Kidney epithelial cell (primary cell): ENCODE results near the gene TOX2. TPM values are rescaled to one million over a fixed set of nuclear protein-coding genes. Genes with fewer than 3 reads are reported as not detected.

Experiments
- DNase-seq: peaks from one replicate; pipeline ENCODE4 v3.0.0-alpha.2; 2010; ENCODE audit warnings: low read depth
- H3K27me3 ChIP-seq: 2 replicates; pipeline ENCODE4 v1.6.0; 2011; ENCODE audit warnings: low read length; ENCODE audit not compliant: control insufficient read depth, insufficient read depth
- H3K36me3 ChIP-seq: 2 replicates; pipeline ENCODE4 v1.5.1; 2011; ENCODE audit warnings: low read length; ENCODE audit not compliant: control insufficient read depth, insufficient read depth
- H3K4me3 ChIP-seq: 2 replicates; pipeline ENCODE4 v1.5.1; 2011; ENCODE audit warnings: low read depth, mild to moderate bottlenecking, control low read depth, low read length
- total RNA-seq: library from RNA; depleted of rRNA; stranded (reverse); fragments of >200 nt; gene quantifications from 2 replicates; pipeline ENCODE4 v1.2.3, GENCODE V29; 2015
- TF ChIP-seq, protein P1 (sequence below): IDR thresholded peaks from 2 replicates; pipeline ENCODE4 v1.5.1; 2011; ENCODE audit warnings: mild to moderate bottlenecking, moderate library complexity, low read length, control low read depth, inconsistent platforms; ENCODE audit not compliant: insufficient read depth, poor library complexity, severe bottlenecking

Gene TOX2
- total RNA-seq, 1 donor from 2014 or later, result 7.3 TPM

DNA sequence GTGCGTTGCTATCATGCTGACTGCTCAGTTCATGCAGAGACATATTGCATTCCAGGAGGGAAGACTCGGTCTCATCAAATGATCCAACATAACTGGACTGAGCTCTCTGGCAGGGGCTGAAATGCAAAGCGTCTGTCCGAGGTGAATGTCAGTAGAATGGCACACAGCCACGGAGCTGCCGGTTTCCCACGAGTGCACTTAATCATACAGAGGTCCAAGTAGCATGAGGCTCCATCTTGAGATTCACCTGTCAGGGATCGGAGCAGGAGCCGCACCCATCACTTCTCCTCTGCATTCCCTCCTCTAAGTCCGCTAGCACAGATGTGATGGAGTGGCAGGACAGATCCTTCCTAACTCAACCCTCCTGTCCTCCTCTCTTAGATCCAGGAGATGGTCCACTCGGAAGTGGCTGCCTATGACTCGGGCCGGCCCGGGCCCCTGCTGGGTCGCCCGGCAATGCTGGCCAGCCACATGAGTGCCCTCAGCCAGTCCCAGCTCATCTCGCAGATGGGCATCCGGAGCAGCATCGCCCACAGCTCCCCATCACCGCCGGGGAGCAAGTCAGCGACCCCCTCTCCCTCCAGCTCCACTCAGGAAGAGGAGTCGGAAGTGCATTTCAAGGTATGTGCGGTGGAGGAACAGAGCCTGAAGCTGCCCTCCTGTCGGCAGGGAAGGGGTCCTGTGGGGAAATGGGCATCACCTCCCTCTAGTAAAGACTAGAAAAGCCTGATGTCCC, 136.4 kb downstream of the TOX2 start:
- Histone ChIP-seq H3K4me3 (no peak overlapping the region), H3K36me3 (no peaks in the 10 kb centered on the region), H3K27me3 (no peaks in the 10 kb centered on the region)
- DNase-seq, result no peak
- TF ChIP-seq, protein P1, sequence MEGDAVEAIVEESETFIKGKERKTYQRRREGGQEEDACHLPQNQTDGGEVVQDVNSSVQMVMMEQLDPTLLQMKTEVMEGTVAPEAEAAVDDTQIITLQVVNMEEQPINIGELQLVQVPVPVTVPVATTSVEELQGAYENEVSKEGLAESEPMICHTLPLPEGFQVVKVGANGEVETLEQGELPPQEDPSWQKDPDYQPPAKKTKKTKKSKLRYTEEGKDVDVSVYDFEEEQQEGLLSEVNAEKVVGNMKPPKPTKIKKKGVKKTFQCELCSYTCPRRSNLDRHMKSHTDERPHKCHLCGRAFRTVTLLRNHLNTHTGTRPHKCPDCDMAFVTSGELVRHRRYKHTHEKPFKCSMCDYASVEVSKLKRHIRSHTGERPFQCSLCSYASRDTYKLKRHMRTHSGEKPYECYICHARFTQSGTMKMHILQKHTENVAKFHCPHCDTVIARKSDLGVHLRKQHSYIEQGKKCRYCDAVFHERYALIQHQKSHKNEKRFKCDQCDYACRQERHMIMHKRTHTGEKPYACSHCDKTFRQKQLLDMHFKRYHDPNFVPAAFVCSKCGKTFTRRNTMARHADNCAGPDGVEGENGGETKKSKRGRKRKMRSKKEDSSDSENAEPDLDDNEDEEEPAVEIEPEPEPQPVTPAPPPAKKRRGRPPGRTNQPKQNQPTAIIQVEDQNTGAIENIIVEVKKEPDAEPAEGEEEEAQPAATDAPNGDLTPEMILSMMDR, result no peak

DNA sequence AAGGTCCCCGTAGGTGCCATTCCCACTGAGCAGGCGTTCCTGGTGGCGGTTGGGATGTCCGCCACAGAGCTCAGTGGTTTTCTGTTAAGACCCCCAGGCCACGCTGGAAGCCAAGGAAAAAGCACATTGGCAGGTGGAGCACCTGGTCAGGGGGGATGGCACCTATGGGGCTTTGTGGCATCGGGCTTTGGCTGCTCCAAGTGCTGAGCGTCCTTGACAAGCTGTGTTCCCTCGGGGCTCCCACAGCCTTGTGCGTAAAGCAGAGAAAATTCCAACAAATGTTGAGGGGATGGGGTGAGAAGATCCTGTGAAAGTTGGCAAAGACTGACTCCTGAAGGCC, 137.0 kb downstream of the TOX2 start:
- Histone ChIP-seq H3K27me3 (no peaks in the 10 kb centered on the region), H3K4me3 (no peak overlapping the region), H3K36me3 (no peaks in the 10 kb centered on the region)
- TF ChIP-seq, protein P1, result no peak
- no peak for DNase-seq

DNA sequence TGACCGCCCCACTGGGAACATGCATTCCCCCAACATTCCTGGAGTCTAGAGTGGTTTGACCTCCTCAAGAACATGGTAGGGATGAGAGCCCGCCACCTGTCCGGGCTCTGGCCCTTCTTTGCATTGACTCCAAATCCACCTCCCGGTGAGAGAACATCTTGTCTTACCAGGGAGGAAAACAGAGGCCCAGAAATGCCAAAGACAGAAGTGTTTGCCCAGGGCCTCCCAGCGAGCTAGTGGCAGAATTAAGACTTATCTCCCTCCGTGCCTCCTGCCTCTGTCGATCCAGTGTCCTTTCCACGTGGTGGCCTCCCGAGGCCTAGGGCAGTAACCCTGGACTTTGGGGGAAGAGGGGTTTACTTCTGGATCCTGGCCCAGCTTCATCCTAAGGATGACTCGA, 137.5 kb downstream of the TOX2 start:
- H3K4me3 ChIP-seq, result no peak overlapping the region
- H3K36me3 ChIP-seq, result no peaks in the 10 kb centered on the region
- H3K27me3 ChIP-seq, result no peaks in the 10 kb centered on the region
- TF ChIP-seq, protein P1, result no peak
- no peak for DNase-seq

DNA sequence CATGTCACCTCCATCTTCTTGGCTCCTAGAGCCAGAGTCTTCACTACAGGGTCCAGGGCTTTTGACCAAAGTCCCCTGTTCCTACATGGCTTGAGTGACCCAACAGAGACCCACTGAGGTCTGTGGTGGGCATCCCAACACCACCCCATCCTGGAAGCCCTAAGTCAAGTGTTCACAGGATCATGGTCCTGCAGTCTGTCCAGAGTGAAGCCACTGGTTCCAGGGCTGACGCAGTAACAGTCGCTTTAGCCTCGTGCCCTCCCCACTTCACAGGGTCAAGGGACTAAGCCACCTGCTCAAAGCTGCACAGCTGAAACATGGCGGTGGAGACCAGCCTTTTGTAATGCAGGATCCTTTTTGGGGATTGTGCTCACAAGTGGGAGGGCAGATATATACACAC, 138.4 kb downstream of the TOX2 start:
- H3K4me3 ChIP-seq, result no peak overlapping the region
- no peaks in the 10 kb centered on the region for H3K27me3 ChIP-seq
- TF ChIP-seq, protein P1, result no peak
- no peak for DNase-seq
- no peaks in the 10 kb centered on the region for H3K36me3 ChIP-seq

DNA sequence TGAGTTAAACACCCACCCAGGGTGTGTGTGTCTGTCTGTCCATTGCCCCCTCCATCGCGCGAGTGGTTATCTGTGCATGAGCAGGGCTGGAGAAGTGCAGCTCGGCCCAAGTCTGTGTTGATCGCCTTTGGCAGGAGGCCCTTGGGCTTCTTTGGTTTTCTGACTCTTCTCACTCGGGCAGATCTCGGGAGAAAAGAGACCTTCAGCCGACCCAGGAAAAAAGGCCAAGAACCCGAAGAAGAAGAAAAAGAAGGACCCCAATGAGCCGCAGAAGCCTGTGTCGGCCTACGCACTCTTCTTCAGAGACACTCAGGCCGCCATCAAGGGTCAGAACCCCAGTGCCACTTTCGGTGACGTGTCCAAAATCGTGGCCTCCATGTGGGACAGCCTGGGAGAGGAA, 139.5 kb downstream of the TOX2 start:
- Histone ChIP-seq H3K36me3 (no peaks in the 10 kb centered on the region), H3K27me3 (no peaks in the 10 kb centered on the region), H3K4me3 (no peak overlapping the region)
- no peak for DNase-seq
- TF ChIP-seq, protein P1, result no peak

DNA sequence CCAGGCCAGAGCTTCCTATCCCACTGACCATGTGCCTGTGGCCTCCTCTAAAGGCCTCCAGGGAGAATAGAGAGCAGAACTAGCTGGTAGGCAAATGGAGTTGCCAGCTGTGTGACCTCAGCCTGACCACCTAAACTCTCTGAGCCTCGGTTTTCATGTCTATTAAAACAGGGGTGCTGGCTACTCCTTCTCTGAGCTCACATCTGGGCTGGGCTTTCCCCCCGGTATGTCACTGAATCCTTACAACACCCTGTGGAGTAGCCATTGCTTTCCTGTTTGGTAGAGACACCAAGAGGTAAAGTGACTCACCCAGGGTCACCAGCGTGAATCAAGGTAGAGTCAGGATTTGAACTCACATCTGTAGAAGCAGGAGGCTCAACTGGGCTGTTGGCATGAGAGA, 140.2 kb downstream of the TOX2 start:
- no peak for DNase-seq
- Histone ChIP-seq H3K36me3 (no peaks in the 10 kb centered on the region), H3K4me3 (no peak overlapping the region), H3K27me3 (no peaks in the 10 kb centered on the region)
- TF ChIP-seq, protein P1, result no peak
